Common myeloid progenitor, CD34-positive (primary cell): ENCODE results near the gene PKN2.
A peak's percentile ranks its signal among the peaks of the same experiment; 100 is the strongest.

Experiments used
- CTCF ChIA-PET: fragments of 350-600 bp; sonication (Branson Sonifier 250); formaldehyde crosslinking; loops from one replicate; lab custom pipeline; 2021; ENCODE audit warnings: antibody characterized with exemption; lab: Charles Lee
- POLR2A ChIA-PET: fragments of 350-600 bp; sonication (Branson Sonifier 250); formaldehyde crosslinking; loops from one replicate; lab custom pipeline; 2021; ENCODE audit warnings: antibody characterized with exemption; lab: Charles Lee
- DNase-seq, 3 donors: peaks; one replicate each; pipeline versions ENCODE4 v3.0.0 to v3.0.0-alpha.2; 2013
- H3K27ac ChIP-seq, 2 experiments: 1 replicate in 1 of 2; 2 replicates in 1 of 2; pipeline ENCODE4 v1.7.0; 2013; ENCODE audit warnings: inconsistent platforms in 2 of 2, low read length in 2 of 2, mild to moderate bottlenecking in 2 of 2, low read depth in 1 of 2, moderate library complexity in 1 of 2; ENCODE audit not compliant: severe bottlenecking in 2 of 2, insufficient read depth in 1 of 2, poor library complexity in 1 of 2
- H3K27me3 ChIP-seq, 5 experiments: replicated peaks in 2 of 5; 1 replicate in 3 of 5; 2 replicates in 2 of 5; pipeline versions ENCODE4 v1.6.1 to v1.7.0; 2013; ENCODE audit warnings: low read length in 4 of 5, mild to moderate bottlenecking in 2 of 5, moderate library complexity in 2 of 5, inconsistent platforms in 1 of 5; ENCODE audit not compliant: insufficient read depth in 5 of 5, control insufficient read depth in 4 of 5
- H3K36me3 ChIP-seq, 4 experiments: 1 replicate in 2 of 4; 2 replicates in 2 of 4; pipeline versions ENCODE4 v1.6.1 to v1.7.0; 2013; ENCODE audit warnings: low read length in 3 of 4, control low read depth in 1 of 4, mild to moderate bottlenecking in 1 of 4; ENCODE audit not compliant: control insufficient read depth in 4 of 4, insufficient read depth in 4 of 4
- H3K4me1 ChIP-seq, 4 experiments: 1 replicate in 3 of 4; 2 replicates in 1 of 4; pipeline versions ENCODE4 v1.6.1 to v1.7.1; 2013; ENCODE audit warnings: low read length in 3 of 4, mild to moderate bottlenecking in 3 of 4, control low read depth in 1 of 4, inconsistent platforms in 1 of 4, moderate library complexity in 1 of 4; ENCODE audit not compliant: control insufficient read depth in 4 of 4, insufficient read depth in 4 of 4; ENCODE audit errors: control extremely low read depth in 1 of 4
- H3K4me3 ChIP-seq, 7 experiments: 1 replicate in 4 of 7; 2 replicates in 3 of 7; pipeline versions ENCODE4 v1.5.1 to v1.7.0; 2013; ENCODE audit warnings: mild to moderate bottlenecking in 7 of 7, low read length in 6 of 7, moderate library complexity in 6 of 7, inconsistent platforms in 2 of 7, low read depth in 2 of 7, control low read depth in 1 of 7; ENCODE audit not compliant: insufficient read depth in 4 of 7, control insufficient read depth in 1 of 7; ENCODE audit errors: extremely low read depth in 1 of 7
- H3K9me3 ChIP-seq, 5 experiments: 1 replicate in 4 of 5; 2 replicates in 1 of 5; pipeline versions ENCODE4 v1.6.1 to v1.7.1; 2013; ENCODE audit warnings: low read length in 4 of 5, mild to moderate bottlenecking in 2 of 5, inconsistent platforms in 1 of 5, low read depth in 1 of 5, moderate library complexity in 1 of 5; ENCODE audit not compliant: control insufficient read depth in 4 of 5, insufficient read depth in 2 of 5; ENCODE audit errors: control extremely low read depth in 1 of 5
- WGBS: methylation state at CpG from one replicate; pipeline ENCODE4 v1.1.5; 2013; ENCODE audit not compliant: insufficient coverage; 5-methylcytosine and 5-hydroxymethylcytosine counted together

PKN2 gene

DNA sequence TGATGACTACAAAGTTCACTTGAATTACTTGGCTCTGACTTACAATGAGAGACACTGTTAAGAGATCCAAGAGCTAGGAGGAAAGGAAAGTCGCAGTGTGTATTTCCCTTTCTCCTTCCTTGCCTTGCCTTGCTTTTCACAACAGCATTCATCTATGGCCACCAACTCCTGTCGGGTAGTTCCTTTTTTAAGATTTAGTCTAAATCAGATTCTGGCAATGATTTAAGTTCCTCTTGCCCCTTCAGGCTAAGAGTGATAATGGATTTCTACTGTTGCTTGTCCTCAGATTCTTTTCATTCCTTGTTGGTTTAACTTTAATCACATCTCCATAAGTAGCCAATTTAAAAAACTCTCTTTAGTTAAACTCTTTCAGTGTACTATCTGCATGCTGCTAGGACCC is 115.4 kb downstream of the PKN2 start:
- POLR2A ChIA-PET, result no interaction called here
- CTCF ChIA-PET, result no interaction called here
- no peaks in the 10 kb centered on the region for H3K27me3 ChIP-seq
- DNase-seq, result no peak
- no CpG with 5 or more reads among the region's 2 CpGs for WGBS
- H3K4me3 ChIP-seq, result no peak overlapping the region
- no peaks in the 10 kb centered on the region for H3K4me1 ChIP-seq
- H3K36me3 ChIP-seq, result peaks cover 11 to 58% (median 41%) of the 10 kb centered on the region in 4 experiments
- peaks cover 1 to 16% (median 9%) of the 10 kb centered on the region in 5 experiments for H3K9me3 ChIP-seq
- no peak overlapping the region for H3K27ac ChIP-seq

DNA sequence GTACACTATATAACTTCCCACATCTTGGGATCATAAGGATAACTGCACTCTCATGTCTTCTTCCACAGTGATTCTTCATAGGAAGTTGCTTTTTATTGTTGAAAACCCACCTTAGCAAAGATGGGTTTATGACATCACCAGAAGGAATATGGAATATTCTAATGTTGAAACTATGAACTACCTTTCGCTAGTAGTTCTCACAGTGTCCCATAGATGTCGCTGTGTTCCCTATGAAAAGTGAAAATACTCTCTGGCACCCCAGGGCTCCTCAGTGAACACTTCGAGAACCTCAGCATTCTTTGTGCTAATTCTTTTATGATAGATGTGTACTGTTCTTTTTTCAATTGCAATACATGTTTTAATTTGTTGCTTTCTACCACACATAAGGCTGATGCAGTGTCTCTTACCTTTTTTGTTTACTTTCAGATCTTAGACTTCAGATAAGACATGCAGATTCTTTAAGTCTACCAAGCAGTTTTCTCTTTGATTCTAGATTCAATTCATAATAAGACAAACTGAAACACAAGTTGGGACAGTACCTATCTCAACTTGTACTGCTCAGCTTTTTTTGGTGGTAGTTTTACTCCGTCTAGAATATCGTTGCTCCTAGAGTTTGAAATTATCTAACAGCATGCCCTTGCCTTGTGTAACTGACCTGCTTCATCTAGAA is 116.4 kb downstream of the PKN2 start:
- CTCF ChIA-PET, result no interaction called here
- no peak overlapping the region for H3K27ac ChIP-seq
- H3K4me3 ChIP-seq, result no peak overlapping the region
- DNase-seq, result peak; percentile 18 to 54 (median 42)
- 100% methylated on average over 3 of the region's 5 CpGs for WGBS
- H3K4me1 ChIP-seq, result no peaks in the 10 kb centered on the region
- peaks cover 1 to 16% (median 9%) of the 10 kb centered on the region in 5 experiments for H3K9me3 ChIP-seq
- H3K27me3 ChIP-seq, result no peaks in the 10 kb centered on the region
- POLR2A ChIA-PET, result no interaction called here
- peaks cover 16 to 63% (median 42%) of the 10 kb centered on the region in 4 experiments for H3K36me3 ChIP-seq

- DNase-seq, result peak in 2 of 3 donors; percentile 13 to 15
- no peaks in the 10 kb centered on the region for H3K27me3 ChIP-seq
- POLR2A ChIA-PET, result no interaction called here
- CTCF ChIA-PET, result interaction anchor here (1.2 kb wide), 2 partner anchors 41 to 148 kb away, joined by 3 to 4 read pairs; no protein-coding TSS in a partner anchor
- peaks cover 23 to 66% (median 41%) of the 10 kb centered on the region in 4 experiments for H3K36me3 ChIP-seq
- WGBS, result 100% methylated on average over 5 of the region's 9 CpGs
- H3K9me3 ChIP-seq, result peaks cover 1 to 16% (median 9%) of the 10 kb centered on the region in 5 experiments
- H3K4me3 ChIP-seq, result no peak overlapping the region
- no peaks in the 10 kb centered on the region for H3K4me1 ChIP-seq
- H3K27ac ChIP-seq, result no peak overlapping the region
Observed at GRCh38 chr1:88801575-88802208, 117.6 kb downstream of the PKN2 start.

DNA sequence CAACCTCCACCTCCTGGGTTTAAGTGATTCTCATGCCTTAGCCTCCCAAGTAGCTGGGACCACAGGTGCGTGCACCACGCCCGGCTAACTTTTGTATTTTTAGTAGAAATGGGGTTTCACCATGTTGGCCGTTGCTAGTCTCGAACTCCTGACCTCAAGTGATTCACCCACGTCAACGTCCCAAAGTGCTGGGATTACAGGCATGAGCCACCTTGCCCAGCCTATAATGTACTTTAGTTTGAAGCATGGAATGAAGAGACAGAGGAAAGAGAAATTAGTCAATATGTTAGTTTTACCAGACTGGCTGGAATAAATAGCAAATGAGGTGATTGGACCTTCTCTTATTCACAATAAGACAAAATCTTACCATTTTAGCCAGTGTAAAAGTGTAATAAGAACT is 118.3 kb downstream of the PKN2 start:
- Histone ChIP-seq H3K4me3 (no peak overlapping the region), H3K36me3 (peaks cover 23 to 64% (median 40%) of the 10 kb centered on the region in 4 experiments), H3K4me1 (no peaks in the 10 kb centered on the region), H3K27ac (no peak overlapping the region), H3K27me3 (no peaks in the 10 kb centered on the region), H3K9me3 (peaks cover 1 to 16% (median 9%) of the 10 kb centered on the region in 5 experiments)
- CTCF ChIA-PET, result no interaction called here
- DNase-seq, result no peak
- POLR2A ChIA-PET, result no interaction called here
- 96% methylated on average over 4 of the region's 7 CpGs for WGBS

- Histone ChIP-seq H3K9me3 (peaks cover 1 to 16% (median 9%) of the 10 kb centered on the region in 5 experiments), H3K27ac (no peak overlapping the region), H3K4me3 (no peak overlapping the region), H3K27me3 (no peaks in the 10 kb centered on the region), H3K4me1 (no peaks in the 10 kb centered on the region), H3K36me3 (peaks cover 23 to 66% (median 38%) of the 10 kb centered on the region in 4 experiments)
- POLR2A ChIA-PET, result no interaction called here
- WGBS, result no CpG with 5 or more reads among the region's 2 CpGs
- CTCF ChIA-PET, result no interaction called here
- no peak for DNase-seq
Observed at GRCh38 chr1:88802950-88803349, 118.9 kb downstream of the PKN2 start.

DNA sequence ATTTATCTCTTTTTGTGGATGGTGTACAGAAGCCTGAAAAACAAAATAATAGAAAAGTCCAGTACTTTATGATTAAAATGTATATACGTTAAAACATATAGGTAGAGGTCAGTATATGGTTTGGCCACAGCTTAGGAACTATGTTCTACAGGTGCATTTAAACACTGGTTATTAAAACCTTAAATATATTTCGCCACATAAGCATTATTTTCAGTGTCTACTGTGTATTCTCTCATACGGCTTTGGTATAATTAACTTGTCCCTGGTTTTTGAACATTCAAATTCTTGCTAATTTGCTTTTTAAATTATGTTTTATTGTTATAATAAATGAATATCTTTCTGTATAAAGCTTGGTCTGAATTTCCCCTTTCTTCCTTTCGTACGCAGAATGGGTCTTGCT is 119.4 kb downstream of the PKN2 start:
- Histone ChIP-seq H3K36me3 (peaks cover 23 to 66% (median 38%) of the 10 kb centered on the region in 4 experiments), H3K27me3 (no peaks in the 10 kb centered on the region), H3K4me3 (no peak overlapping the region), H3K9me3 (peaks cover 1 to 16% (median 9%) of the 10 kb centered on the region in 5 experiments), H3K4me1 (no peaks in the 10 kb centered on the region), H3K27ac (no peak overlapping the region)
- POLR2A ChIA-PET, result interaction anchor here (0.7 kb wide), 1 partner anchor 119 kb away, joined by 3 read pairs; the partner anchor contains the start of gene PKN2
- no CpG with 5 or more reads among the region's 5 CpGs for WGBS
- CTCF ChIA-PET, result no interaction called here
- DNase-seq, result no peak

- Histone ChIP-seq H3K27ac (no peak overlapping the region), H3K36me3 (peaks cover 17 to 43% (median 21%) of the 10 kb centered on the region in 4 experiments), H3K4me1 (no peaks in the 10 kb centered on the region), H3K27me3 (no peaks in the 10 kb centered on the region), H3K9me3 (no peaks in the 10 kb centered on the region), H3K4me3 (no peak overlapping the region)
- DNase-seq, result no peak
- ChIA-PET CTCF (no interaction called here), POLR2A (no interaction called here)
Observed at GRCh38 chr1:88812366-88812765, 128.3 kb downstream of the PKN2 start.
